ENCODE measurements around the gene CSF3. TPM values are rescaled to one million over a fixed set of nuclear protein-coding genes. Genes with fewer than 3 reads are reported as not detected.

CSF3 gene
- total and polyA plus RNA-seq, 2 of the 4 experiments (the other 2 are of a cell fraction): not detected

GRCh38 chr17:40005520-40005919 lies 9.7 kb upstream of the CSF3 start:
- Histone ChIP-seq H3K4me3 (ENCODE audit: insufficient read depth, low read depth, low read length) (no peak overlapping the region), H3K79me1 (ENCODE audit: low read depth in 1 of 2, low read length in 2 of 2) (no peaks in the 10 kb centered on the region), H3K23ac (ENCODE audit: low read depth, low read length) (no peak overlapping the region), H2AK9ac (replicated peaks; ENCODE audit: low read depth, low read length, poor library complexity) (no peak overlapping the region), H3K18ac (ENCODE audit: low read depth, low read length) (no peak overlapping the region), H2AFZ (replicated peaks; ENCODE audit: low read length, poor library complexity) (no peak overlapping the region), H3K14ac (replicated peaks; ENCODE audit: low read depth, low read length) (no peak overlapping the region), H4K5ac (ENCODE audit: low read depth, low read length) (no peak overlapping the region), H4K8ac (ENCODE audit: low read depth in 2 of 2, low read length in 2 of 2) (no peak overlapping the region), H3K27me3 (ENCODE audit: control insufficient read depth, insufficient read depth, low read length) (peaks cover 5% of the 10 kb centered on the region), H4K91ac (ENCODE audit: insufficient read depth, low read depth, low read length) (no peak overlapping the region), H3K56ac (ENCODE audit: extremely low read depth, insufficient read depth, low read length) (no peak overlapping the region), H3K9me1 (ENCODE audit: insufficient read depth, low read length) (no peaks in the 10 kb centered on the region), H3K4ac (ENCODE audit: low read depth, low read length) (no peak overlapping the region), H3K27ac (ENCODE audit: insufficient read depth, low read length) (no peak overlapping the region), H2AK5ac (ENCODE audit: low read depth, low read length) (no peak overlapping the region), H2BK20ac (ENCODE audit: low read depth, low read length) (no peak overlapping the region), H3K9me3 (ENCODE audit: control insufficient read depth, insufficient read depth, low read length) (no peaks in the 10 kb centered on the region), H3K36me3 (ENCODE audit: control insufficient read depth, insufficient read depth, low read length) (no peaks in the 10 kb centered on the region), H2BK15ac (ENCODE audit: low read depth, low read length) (no peak overlapping the region), H3K4me2 (ENCODE audit: low read depth, low read length) (no peak overlapping the region), H3K4me1 (ENCODE audit: control insufficient read depth, insufficient read depth, low read length) (no peaks in the 10 kb centered on the region), H2BK120ac (ENCODE audit: low read depth, low read length) (no peak overlapping the region), H2BK5ac (ENCODE audit: low read depth, low read length, poor library complexity, severe bottlenecking) (no peak overlapping the region), H3K9ac (ENCODE audit: low read depth, low read length) (no peak overlapping the region), H4K20me1 (ENCODE audit: insufficient read depth, low read length) (no peaks in the 10 kb centered on the region)
- intact Hi-C loops (cut with micrococcal nuclease): no loop called here
- CTCF ChIA-PET: interaction anchor here (0.8 kb wide), 1 partner anchor 8 kb away, joined by 4 read pairs; no protein-coding TSS in a partner anchor
- ATAC-seq (ENCODE audit: low read depth): no peak
- dilution Hi-C loops (cut with HindIII; ENCODE audit: low sequenced_read_pairs, unreplicated experiment): no loop called here
- TF ChIP-seq MXI1 (IDR thresholded peaks at IDR 0.05; ENCODE audit: borderline replicate concordance, low read depth, low read length) (no peak), RCOR1 (IDR thresholded peaks at IDR 0.05; ENCODE audit: insufficient replicate concordance, low read length) (no peak), CEBPB (IDR thresholded peaks at IDR 0.05; ENCODE audit: low read depth, low read length) (no peak), ELK1 (IDR thresholded peaks at IDR 0.05; ENCODE audit: borderline replicate concordance, low read depth, low read length) (no peak), CHD1 (IDR thresholded peaks at IDR 0.05; ENCODE audit: low read depth, low read length) (no peak), CTCF (conservative IDR thresholded peaks at IDR 0.05; ENCODE audit: low read depth, low read length) (no peak), MAZ (IDR thresholded peaks at IDR 0.05; ENCODE audit: borderline replicate concordance, low read depth, low read length) (no peak), MAFK (IDR thresholded peaks at IDR 0.05; ENCODE audit: low read depth, low read length) (no peak), BHLHE40 (IDR thresholded peaks at IDR 0.05; ENCODE audit: low read depth, low read length) (no peak), FOS (IDR thresholded peaks at IDR 0.05; ENCODE audit: low read depth, low read length) (no peak), USF2 (IDR thresholded peaks at IDR 0.05; ENCODE audit: low read depth, low read length) (no peak), POLR2A (IDR thresholded peaks at IDR 0.05; ENCODE audit: low read depth, low read length) (no peak), SMC3 (IDR thresholded peaks at IDR 0.05; ENCODE audit: low read depth, low read length) (no peak), RAD21 (IDR thresholded peaks at IDR 0.05; ENCODE audit: low read length) (no peak), NFE2L2 (IDR thresholded peaks at IDR 0.05; ENCODE audit: low read depth, low read length) (no peak)
- in situ Hi-C loops (cut with MboI; ENCODE audit: low sequenced_read_pairs): no loop called here
- DNase-seq: no peak
- POLR2A ChIA-PET (ENCODE audit: unreplicated experiment): no interaction called here
- no TSS peak for BruUV-seq (replicated peaks)
- no CpG with 5 or more reads among the region's 6 CpGs for WGBS, 2 experiments (ENCODE audit: extremely low coverage in 2 of 2, insufficient read length in 1 of 2)
